Right lobe of liver (tissue), 6 donors: Measurements from ENCODE around the gene DTNB. TPM values are rescaled to one million over a fixed set of nuclear protein-coding genes. Genes with fewer than 3 reads are reported as not detected.

Source experiments
- ATAC-seq, 4 donors: fragments of 200-7000 bp; cut with Tn5 transposase; one replicate each; pipeline ENCODE4 v1.9.1; 2020; ENCODE audit warnings: mild to moderate bottlenecking in 4 of 4, moderate library complexity in 4 of 4
- DNase-seq, 3 donors: peaks; one replicate each; pipeline ENCODE4 v3.0.0-alpha.2; 2020
- H3K27ac ChIP-seq, 3 donors: fragments of 200-600 bp; one replicate each; pipeline ENCODE4 v1.8.0; 2022
- H3K27me3 ChIP-seq, 2 donors: fragments of 200-600 bp; one replicate each; pipeline ENCODE4 v1.8.0; 2022
- H3K36me3 ChIP-seq, 4 donors: fragments of 200-600 bp; sonication (generic) in 1 of 4; one replicate each; pipeline versions ENCODE4 v1.5.1 to v1.8.0; 2017 to 2022; ENCODE audit warnings: control low read depth in 1 of 4
- H3K4me1 ChIP-seq, 4 donors: fragments of 200-600 bp; sonication (generic) in 1 of 4; one replicate each; pipeline versions ENCODE4 v1.5.1 to v1.8.0; 2017 to 2022; ENCODE audit warnings: control low read depth in 1 of 4
- H3K4me3 ChIP-seq, 3 donors: fragments of 200-600 bp; one replicate each; pipeline ENCODE4 v1.8.0; 2022
- H3K9me3 ChIP-seq, 4 donors: fragments of 200-600 bp; sonication (generic) in 1 of 4; one replicate each; pipeline versions ENCODE4 v1.5.1 to v1.8.0; 2017 to 2022; ENCODE audit warnings: control low read depth in 1 of 4
- POLR2A ChIP-seq: fragments of 450-650 bp; IDR thresholded peaks from one replicate; pipeline ENCODE4 v1.6.1; 2017; ENCODE audit warnings: antibody characterized with exemption, mild to moderate bottlenecking
- WGBS: methylation state at CpG from one replicate; pipeline ENCODE4 v1.1.6; 2018; ENCODE audit warnings: low coverage, low lambda C conversion rate; ENCODE audit not compliant: insufficient coverage; ENCODE audit errors: missing lambda C conversion rate; 5-methylcytosine and 5-hydroxymethylcytosine counted together
- intact Hi-C, 2 donors: fragments of 100-400 bp; cut with DNase I; formaldehyde crosslinking; loops; one replicate each; pipeline versions ENCODE4 v1.11.2 to v1.14.1; 2022
- total RNA-seq, 6 experiments: library from RNA; depleted of rRNA in 2 of 6; stranded (reverse); fragments of >200 nt in 2 of 6; fragmentation: NEBNext Ultra II Directional in 3 of 6; extraction: Animal tissue kit (Norgen Biotek cat#: 25700) in 3 of 6; gene quantifications; one replicate each; pipeline versions ENCODE4 v1.1.0 to v1.2.4, GENCODE V29; 2016 to 2023
- TF ChIP-seq, protein P1 (sequence below), 4 donors: fragments of 200-600 bp in 3 of 4; fragments of 450-650 bp in 1 of 4; IDR thresholded peaks; one replicate each; pipeline versions ENCODE4 v1.5.1 to v1.8.0; 2016 to 2022; ENCODE audit warnings: antibody characterized with exemption in 4 of 4, mild to moderate bottlenecking in 2 of 4
- donor health status: DM: no; HTN: yes; CAD: no.
- donor health status: DM: no; HTN: no; CAD: no.
- donor health status: DM: no; HTN: no; CAD: no.
- donor health status: DM: no; HTN: yes; CAD: no.
- donor health status: DM: no; HTN: yes; CAD: no.

DTNB gene
- total RNA-seq, 6 experiments from 2014 or later: 7.0 to 10.3 (median 8.8) TPM

DNA sequence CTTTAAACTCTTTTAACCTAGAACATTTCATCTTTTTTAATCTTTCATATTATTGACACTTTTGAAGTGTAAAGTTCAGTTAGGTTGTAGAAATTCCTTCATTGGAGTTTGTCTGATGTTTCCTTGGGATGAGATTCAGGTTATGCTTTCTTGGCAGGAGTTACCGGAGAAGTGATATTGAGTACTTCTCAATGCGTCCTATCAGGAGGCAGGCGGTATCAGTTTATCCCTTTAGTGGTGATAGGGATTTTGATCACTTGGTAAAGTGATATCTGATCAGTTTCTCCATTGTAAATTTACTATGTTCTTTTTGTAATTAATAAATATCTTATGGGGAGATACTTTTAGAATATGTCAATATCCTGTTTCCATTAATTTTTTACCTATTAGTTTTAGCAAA, 78.4 kb downstream of the DTNB start:
- no peak for DNase-seq
- H3K27me3 ChIP-seq: no peaks in the 10 kb centered on the region
- TF ChIP-seq, protein P1, sequence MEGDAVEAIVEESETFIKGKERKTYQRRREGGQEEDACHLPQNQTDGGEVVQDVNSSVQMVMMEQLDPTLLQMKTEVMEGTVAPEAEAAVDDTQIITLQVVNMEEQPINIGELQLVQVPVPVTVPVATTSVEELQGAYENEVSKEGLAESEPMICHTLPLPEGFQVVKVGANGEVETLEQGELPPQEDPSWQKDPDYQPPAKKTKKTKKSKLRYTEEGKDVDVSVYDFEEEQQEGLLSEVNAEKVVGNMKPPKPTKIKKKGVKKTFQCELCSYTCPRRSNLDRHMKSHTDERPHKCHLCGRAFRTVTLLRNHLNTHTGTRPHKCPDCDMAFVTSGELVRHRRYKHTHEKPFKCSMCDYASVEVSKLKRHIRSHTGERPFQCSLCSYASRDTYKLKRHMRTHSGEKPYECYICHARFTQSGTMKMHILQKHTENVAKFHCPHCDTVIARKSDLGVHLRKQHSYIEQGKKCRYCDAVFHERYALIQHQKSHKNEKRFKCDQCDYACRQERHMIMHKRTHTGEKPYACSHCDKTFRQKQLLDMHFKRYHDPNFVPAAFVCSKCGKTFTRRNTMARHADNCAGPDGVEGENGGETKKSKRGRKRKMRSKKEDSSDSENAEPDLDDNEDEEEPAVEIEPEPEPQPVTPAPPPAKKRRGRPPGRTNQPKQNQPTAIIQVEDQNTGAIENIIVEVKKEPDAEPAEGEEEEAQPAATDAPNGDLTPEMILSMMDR (IDR thresholded peaks at IDR 0.05): no peak
- TF ChIP-seq POLR2A: no peak
- WGBS: 95% methylated on average over 3 of the region's 3 CpGs
- no peaks in the 10 kb centered on the region for H3K9me3 ChIP-seq
- intact Hi-C loops: no loop called here
- H3K4me1 ChIP-seq: peaks cover 0 to 6% (median 0%) of the 10 kb centered on the region in 4 donors
- no peaks in the 10 kb centered on the region for H3K36me3 ChIP-seq
- H3K27ac ChIP-seq: no peak overlapping the region
- ATAC-seq: no peak
- no peak overlapping the region for H3K4me3 ChIP-seq

- no peaks in the 10 kb centered on the region for H3K27me3 ChIP-seq
- no peak overlapping the region for H3K27ac ChIP-seq
- H3K9me3 ChIP-seq: no peaks in the 10 kb centered on the region
- intact Hi-C loops: no loop called here
- H3K4me1 ChIP-seq: no peaks in the 10 kb centered on the region
- no peaks in the 10 kb centered on the region for H3K36me3 ChIP-seq
- no peak for ATAC-seq
- no peak overlapping the region for H3K4me3 ChIP-seq
- TF ChIP-seq, protein P1 (IDR thresholded peaks at IDR 0.05): no peak
- TF ChIP-seq POLR2A: no peak
- 80% methylated on average over 8 of the region's 8 CpGs for WGBS
- no peak for DNase-seq
Observed at GRCh38 chr2:25592766-25593292, 80.5 kb downstream of the DTNB start.

DNA sequence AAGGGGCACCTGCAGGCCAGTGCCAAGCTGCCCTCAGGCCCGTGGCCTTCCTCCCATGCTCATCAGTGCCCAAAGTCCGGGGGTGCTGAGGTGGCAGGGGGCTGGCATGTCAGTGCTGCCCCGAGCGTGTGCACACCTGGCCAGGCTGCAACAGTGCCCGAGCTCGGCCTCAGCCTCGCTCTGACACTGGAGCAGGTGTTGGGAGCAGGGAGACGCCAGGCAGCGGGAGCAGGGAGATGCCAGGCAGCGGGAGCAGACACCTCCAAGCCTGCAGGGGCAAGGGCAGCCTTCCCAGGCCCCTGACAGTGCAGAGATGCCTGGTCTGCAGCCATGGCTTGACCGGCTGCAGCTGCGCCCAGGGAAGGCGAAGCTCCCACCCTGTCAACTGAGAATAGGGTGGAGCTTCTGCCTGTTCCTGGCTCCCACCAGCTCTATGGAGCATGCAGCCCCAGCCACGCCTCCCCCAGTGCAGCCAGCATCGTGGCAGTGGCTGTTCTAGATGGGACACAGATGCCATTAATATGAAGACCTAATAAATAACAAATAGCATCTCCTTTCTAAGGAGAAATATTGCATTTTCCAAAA, 82.4 kb downstream of the DTNB start:
- no peak for DNase-seq
- whole genome bisulfite sequencing: no CpG with 5 or more reads among the region's 15 CpGs
- H3K27ac ChIP-seq: no peak overlapping the region

GRCh38 chr2:25589676-25590205, 83.6 kb downstream of the DTNB start:
- ATAC-seq (peak in 1 of 4 donors; percentile 25), DNase-seq (no peak)
- Histone ChIP-seq H3K27ac (no peak overlapping the region), H3K4me1 (no peaks in the 10 kb centered on the region), H3K9me3 (no peaks in the 10 kb centered on the region), H3K36me3 (no peaks in the 10 kb centered on the region), H3K27me3 (no peaks in the 10 kb centered on the region), H3K4me3 (no peak overlapping the region)
- no peak for TF ChIP-seq POLR2A
- TF ChIP-seq, protein P1 (IDR thresholded peaks at IDR 0.05): no peak
- intact Hi-C loops: no loop called here
- 93% methylated on average over 3 of the region's 13 CpGs for WGBS

More for the DNA sequence above, 82.4 kb downstream of the DTNB start:
- TF ChIP-seq POLR2A: no peak
- TF ChIP-seq, protein P1 (IDR thresholded peaks at IDR 0.05): no peak
- peak in 1 of 4 donors; percentile 36 for ATAC-seq
- no peak overlapping the region for H3K4me3 ChIP-seq
- no peaks in the 10 kb centered on the region for H3K36me3 ChIP-seq
- intact Hi-C loops: no loop called here
- H3K4me1 ChIP-seq: no peaks in the 10 kb centered on the region
- no peaks in the 10 kb centered on the region for H3K27me3 ChIP-seq
- no peaks in the 10 kb centered on the region for H3K9me3 ChIP-seq
